ENCODE results near the gene FAM124A. TPM values are rescaled to one million over a fixed set of nuclear protein-coding genes. Genes with fewer than 3 reads are reported as not detected.

The FAM124A gene
- total RNA-seq, 1 experiment from 2014 or later: 3.1 TPM

GRCh38 chr13:51328488-51328887 is 106.3 kb downstream of the FAM124A start (continued):
- TF ChIP-seq ZBTB33 (IDR thresholded peaks at IDR 0.05; ENCODE audit: extremely low read depth, insufficient replicate concordance, low read length) (no peak), CTCF (IDR thresholded peaks at IDR 0.05 in 2 of 3, conservative IDR thresholded peaks at IDR 0.05 in 1 of 3; ENCODE audit: borderline replicate concordance in 1 of 3, insufficient read depth in 1 of 3, low read depth in 2 of 3, low read length in 2 of 3) (no peak)

GRCh38 chr13:51329606-51330005 is 107.4 kb downstream of the FAM124A start:
- H3K4me2 ChIP-seq (ENCODE audit: low read length): no peak overlapping the region
- H4K20me1 ChIP-seq (ENCODE audit: insufficient read depth): no peaks in the 10 kb centered on the region
- no TSS peak for BruUV-seq (replicated peaks)
- no peak overlapping the region for H2AFZ ChIP-seq (ENCODE audit: low read depth, low read length, poor library complexity, severe bottlenecking)
- ChIA-PET CTCF (no interaction called here), RAD21 (ENCODE audit: low non-redundant PET in 1 of 2, low total read pairs in 2 of 2, uncharacterized antibody in 2 of 2, unreplicated experiment in 2 of 2) (no interaction called here), POLR2A (no interaction called here)
- H3K79me2 ChIP-seq (ENCODE audit: insufficient read depth, low read length): no peaks in the 10 kb centered on the region
- DNase-seq (ENCODE audit: low read depth, low spot score): no peak
- no peaks in the 10 kb centered on the region for H3K36me3 ChIP-seq (ENCODE audit: control insufficient read depth in 1 of 2, insufficient read depth in 2 of 2, low read length in 2 of 2)
- no peak overlapping the region for H3K27ac ChIP-seq (ENCODE audit: low read depth, low read length)
- H3K27me3 ChIP-seq (ENCODE audit: insufficient read depth, low read length): no peaks in the 10 kb centered on the region
- H3K9me2 ChIP-seq (ENCODE audit: insufficient read depth): no peaks in the 10 kb centered on the region
- no peak overlapping the region for H3K9ac ChIP-seq (ENCODE audit: low read length)
- H3K9me3 ChIP-seq (ENCODE audit: control insufficient read depth in 1 of 2, insufficient read depth in 1 of 2, low read depth in 1 of 2, low read length in 2 of 2): no peaks in the 10 kb centered on the region
- H3K4me1 ChIP-seq (ENCODE audit: control insufficient read depth in 1 of 2, insufficient read depth in 2 of 2, low read length in 2 of 2): no peaks in the 10 kb centered on the region
- intact Hi-C loops (cut with micrococcal nuclease): no loop called here
- no peak for TF ChIP-seq SRF (IDR thresholded peaks at IDR 0.05; ENCODE audit: low read depth)
- TF ChIP-seq ZNF274 (IDR thresholded peaks at IDR 0.05; ENCODE audit: low read depth, low read length): no peak
- TF ChIP-seq MAX (IDR thresholded peaks at IDR 0.05): no peak
- no peak overlapping the region for H3K4me3 ChIP-seq (replicated peaks in 1 of 2; ENCODE audit: low read depth in 1 of 2, low read length in 2 of 2)
- no peak for ATAC-seq
